Right ventricle myocardium superior (tissue), 1 donor: ENCODE measurements around the gene BRSK2. TPM values are rescaled to one million over a fixed set of nuclear protein-coding genes. Genes with fewer than 3 reads are reported as not detected.
A peak's percentile ranks its signal among the peaks of the same experiment; 100 is the strongest.
"Not testable (repeated sequence)": the region's sequence is repeated elsewhere in the genome, so short reads cannot be mapped to it uniquely, and the experiment has no call there.

ENCODE experiments used
- ATAC-seq: fragments of 200-7000 bp; cut with Tn5 transposase; one replicate; pipeline ENCODE4 v1.9.1; 2020; ENCODE audit warnings: mild to moderate bottlenecking; ENCODE audit not compliant: poor library complexity
- DNase-seq: peaks from one replicate; pipeline ENCODE4 v3.0.0-alpha.2; 2020
- intact Hi-C: fragments of 100-400 bp; cut with DNase I; formaldehyde crosslinking; loops from one replicate; pipeline ENCODE4 v1.11.2; 2022
- total RNA-seq: library from RNA; stranded (reverse); fragmentation: NEBNext Ultra II Directional; extraction: Animal tissue kit (Norgen Biotek cat#: 25700); gene quantifications from one replicate; pipeline ENCODE4 v1.2.1, GENCODE V29; 2021
- donor health status: DM: no; HTN: yes; CAD: no; lungs with severe emphysema.

Gene BRSK2
- total RNA-seq, 1 donor from 2014 or later, result 0.67 TPM

GRCh38 chr11:1402355-1403077, 12.8 kb downstream of the BRSK2 start:
- no peak for ATAC-seq
- intact Hi-C loops, result no loop called here
- DNase-seq, result peak; percentile 33

DNA sequence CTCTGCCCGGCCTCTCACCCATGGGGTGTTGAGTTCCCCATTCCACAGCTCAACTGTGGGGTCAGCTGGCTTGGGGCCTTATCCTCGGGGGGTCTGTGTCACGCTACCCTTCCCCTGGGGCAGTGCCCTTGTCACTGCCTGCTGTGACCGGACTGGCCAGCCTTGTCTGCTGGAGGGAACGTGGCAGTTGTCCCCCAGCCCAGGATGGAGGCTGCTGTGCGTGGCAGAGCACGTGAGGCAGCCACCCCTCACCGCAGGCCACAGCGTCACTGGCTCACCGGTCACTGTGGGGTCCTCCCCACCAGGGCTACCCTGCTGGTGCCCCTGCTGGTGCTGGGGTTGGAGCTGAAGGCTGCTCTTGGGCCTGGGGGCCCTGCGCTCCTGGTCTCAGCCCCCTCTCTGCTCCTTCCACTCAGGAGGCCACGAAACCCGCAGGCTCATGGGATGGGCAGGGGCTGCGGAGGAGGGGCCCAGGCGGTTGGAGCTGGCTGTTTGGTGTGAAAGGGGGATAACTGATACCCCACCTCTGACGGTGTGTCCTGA, 13.4 kb downstream of the BRSK2 start:
- intact Hi-C loops, result no loop called here
- ATAC-seq (no peak), DNase-seq (no peak)

GRCh38 chr11:1403721-1404460, 14.2 kb downstream of the BRSK2 start:
- ATAC-seq, result no peak
- intact Hi-C loops, result no loop called here
- no peak for DNase-seq

DNA sequence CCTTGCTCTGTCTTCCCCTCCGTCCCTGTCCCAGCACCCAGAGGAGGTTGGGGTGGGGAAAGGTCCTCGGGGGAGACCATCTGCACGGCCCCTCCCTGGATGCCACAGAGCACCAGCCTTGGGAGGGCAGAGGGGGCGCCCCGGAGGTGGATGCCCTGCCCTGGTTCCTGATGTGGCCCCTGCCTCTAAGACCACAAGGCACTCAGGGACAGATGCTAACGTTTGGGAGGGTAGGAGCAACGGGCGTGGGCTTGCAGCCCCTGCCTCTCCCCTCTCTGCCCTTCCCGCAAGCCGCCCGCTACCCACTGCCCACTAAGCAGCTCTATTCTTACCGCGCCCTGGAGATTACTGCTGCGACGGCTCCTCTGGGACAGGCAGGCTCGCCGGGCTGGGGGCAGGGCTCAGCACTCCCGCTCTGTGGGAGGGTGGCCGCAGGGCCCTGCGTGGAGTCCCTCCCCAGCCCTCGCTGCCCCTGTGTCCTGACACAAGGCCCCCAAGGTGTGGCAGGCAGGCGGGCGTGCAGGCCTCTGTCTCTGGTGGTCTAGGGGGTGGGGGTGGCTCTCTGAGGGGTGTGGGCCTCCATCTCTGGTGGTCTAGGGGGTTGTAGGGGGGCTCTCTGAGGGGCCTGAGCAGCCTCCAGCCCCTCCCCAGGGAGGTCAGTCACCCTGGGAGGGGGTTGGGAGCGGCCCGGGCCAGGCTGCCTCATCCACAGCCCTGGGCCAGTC, 14.9 kb downstream of the BRSK2 start:
- no peak for DNase-seq
- intact Hi-C loops, result no loop called here
- no peak for ATAC-seq

GRCh38 chr11:1405186-1406020, 15.7 kb downstream of the BRSK2 start:
- intact Hi-C loops, result no loop called here
- DNase-seq, result no peak
- ATAC-seq, result no peak

DNA sequence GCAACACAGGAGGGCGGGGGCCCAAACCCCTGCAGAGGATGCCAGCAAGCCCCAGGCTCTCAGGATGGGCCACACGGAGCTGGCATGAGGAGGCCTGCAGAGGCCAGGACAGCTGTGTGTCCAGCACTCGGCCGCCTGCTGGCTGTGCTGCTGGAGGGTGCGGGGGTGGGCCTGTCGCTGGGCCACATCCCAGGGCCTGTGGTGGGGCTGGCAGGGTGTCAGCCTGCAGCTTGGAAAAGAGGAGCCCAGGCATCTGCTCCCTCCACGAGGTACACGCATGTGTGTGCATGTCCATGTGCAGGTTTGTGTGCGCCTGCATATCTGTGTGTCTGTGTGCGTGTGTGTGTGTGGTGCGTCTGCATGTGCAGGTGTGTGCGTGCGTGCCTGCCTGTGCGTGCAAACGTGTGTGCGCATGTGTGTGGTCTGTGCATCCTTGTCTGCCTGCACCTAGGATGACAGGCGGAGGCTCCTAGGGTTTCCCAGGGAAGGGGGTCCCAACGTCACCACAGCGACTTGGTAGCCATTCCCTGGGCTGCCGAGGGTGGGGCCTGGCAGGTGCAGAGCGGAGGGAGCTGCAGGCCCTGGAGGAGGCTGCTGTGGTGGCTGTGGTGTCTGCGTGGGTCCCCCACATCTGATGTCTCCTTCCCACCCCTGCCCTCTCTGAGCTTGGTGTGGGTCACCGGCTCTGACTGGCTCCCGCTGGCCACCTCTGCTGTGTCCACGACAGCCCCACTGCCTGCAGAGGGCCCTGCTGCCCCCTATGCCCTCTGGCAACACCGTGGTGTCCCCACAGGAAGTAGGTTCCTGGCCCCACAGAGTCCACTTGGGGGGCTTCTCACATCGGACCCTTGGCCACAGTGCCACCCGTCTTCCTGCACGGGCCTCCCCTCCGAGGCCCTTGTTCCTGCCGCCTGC, 17.1 kb downstream of the BRSK2 start:
- ATAC-seq, result no peak
- DNase-seq, result no peak
- intact Hi-C loops, result no loop called here

- intact Hi-C loops, result no loop called here
- DNase-seq (no peak), ATAC-seq (no peak)
Observed at GRCh38 chr11:1407668-1408067, 17.9 kb downstream of the BRSK2 start.

DNA sequence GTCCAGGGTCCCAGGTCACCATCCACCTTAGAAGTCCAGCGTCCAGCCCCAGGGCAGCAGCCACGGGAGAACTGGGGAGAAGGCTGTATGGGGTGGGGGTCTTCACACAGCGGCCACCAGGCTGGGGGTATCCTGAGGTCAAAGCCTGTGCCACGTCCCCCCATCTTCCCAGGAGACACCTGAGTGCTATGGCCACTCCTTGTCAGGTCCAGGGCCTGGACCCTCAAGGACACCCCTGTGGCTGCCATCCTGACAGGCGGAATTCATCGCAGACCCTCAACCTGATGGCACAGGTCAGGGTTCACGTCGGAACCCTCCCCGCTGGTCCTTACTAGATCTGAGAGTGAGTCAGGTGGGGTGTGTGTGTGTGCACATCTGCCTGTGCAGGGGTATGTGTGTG, 18.6 kb downstream of the BRSK2 start:
- ATAC-seq (no peak), DNase-seq (no peak)
- intact Hi-C loops, result no loop called here

GRCh38 chr11:1409108-1409851, 19.5 kb downstream of the BRSK2 start:
- DNase-seq (no peak), ATAC-seq (no peak)
- intact Hi-C loops, result no loop called here

- intact Hi-C loops, DNase-seq, ATAC-seq: not testable (repeated sequence)
Observed at GRCh38 chr11:1409852-1410125, 20.1 kb downstream of the BRSK2 start.

GRCh38 chr11:1410366-1411291, 20.9 kb downstream of the BRSK2 start:
- ATAC-seq (no peak), DNase-seq (no peak)
- intact Hi-C loops, result no loop called here

DNA sequence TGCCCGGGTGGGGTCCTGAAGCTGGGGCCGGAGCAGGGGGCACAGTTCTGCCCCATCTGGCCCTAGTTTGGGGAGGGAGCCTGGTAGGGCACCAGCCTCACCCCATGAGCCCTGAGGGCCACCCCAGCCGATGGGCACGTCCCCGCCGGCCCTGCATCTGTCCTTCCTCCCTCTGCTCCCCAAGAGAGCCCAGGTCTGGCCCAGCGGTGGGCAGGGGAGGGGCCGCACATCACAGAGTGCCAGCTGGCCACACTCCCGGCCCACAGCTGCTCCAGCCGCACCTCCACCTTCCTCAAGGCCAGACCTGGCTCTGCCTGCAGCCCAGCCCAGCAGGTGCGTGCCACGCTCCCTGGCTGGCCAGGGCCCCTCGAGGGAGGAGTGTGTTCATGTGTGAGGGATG, 21.6 kb downstream of the BRSK2 start:
- intact Hi-C loops, result no loop called here
- no peak for DNase-seq
- ATAC-seq, result no peak

GRCh38 chr11:1411739-1412138, 22.0 kb downstream of the BRSK2 start:
- DNase-seq, ATAC-seq, intact Hi-C loops: not testable (repeated sequence)

DNA sequence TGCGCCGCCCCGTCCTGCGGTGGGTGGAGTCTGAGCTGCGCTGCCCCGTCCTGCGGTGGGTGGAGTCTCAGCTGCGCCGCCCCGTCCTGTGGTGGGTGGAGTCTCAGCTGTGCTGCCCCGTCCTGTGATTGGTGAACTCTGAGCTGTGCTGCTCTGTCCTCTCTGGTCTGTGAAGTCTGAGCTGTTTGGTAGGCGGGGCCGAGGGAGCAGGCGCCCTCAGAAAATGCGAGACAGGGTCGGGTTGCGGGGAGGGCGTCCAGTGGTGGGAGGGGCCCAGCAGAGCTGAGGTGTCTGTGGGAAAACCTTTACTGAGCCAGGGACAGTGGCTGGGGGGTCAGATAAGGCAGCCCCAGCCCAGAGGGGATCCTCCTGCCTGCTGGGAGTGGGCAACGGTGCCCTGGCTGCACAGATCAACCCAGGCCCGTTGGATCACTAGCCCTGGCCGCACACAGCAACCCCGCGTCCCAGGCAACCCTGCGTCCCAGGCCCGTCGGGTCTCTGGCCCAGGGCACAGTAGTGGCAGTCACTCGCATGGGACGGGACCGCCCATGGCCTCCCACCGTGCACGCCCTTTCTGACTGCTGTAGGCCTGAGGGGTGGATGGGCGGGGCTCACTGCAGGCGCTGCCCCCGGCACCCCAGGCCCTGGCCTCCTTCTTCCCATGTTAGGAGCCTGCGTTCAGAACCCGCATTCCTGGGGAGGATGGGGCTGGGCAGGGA, 22.8 kb downstream of the BRSK2 start:
- intact Hi-C loops, result no loop called here
- ATAC-seq, result no peak

GRCh38 chr11:1414650-1415049, 24.9 kb downstream of the BRSK2 start:
- DNase-seq (no peak), ATAC-seq (no peak)
- intact Hi-C loops, result no loop called here

More for the DNA sequence above, 22.8 kb downstream of the BRSK2 start:
- DNase-seq, result no peak

DNA sequence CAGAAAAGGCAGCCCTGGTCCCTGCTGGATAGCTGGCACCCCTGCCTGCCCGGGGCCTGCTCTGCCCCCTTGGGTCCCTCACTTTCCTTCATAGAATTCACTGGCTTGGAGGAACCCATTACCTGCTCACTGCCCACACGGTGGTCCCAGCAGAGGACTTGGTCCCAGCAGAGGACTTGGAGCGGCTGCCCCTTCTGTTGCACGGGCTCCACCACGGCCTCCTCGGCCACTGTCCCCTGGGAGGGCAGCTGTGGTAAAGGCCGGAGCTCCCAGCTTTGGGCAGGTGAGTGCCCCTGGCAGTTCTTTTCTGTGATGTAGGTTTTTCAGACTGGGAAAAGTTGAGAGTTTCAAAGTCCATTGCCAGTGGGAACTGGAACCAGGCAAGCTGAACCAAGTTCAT, 25.9 kb downstream of the BRSK2 start:
- intact Hi-C loops, result no loop called here

More for the DNA sequence above, 25.9 kb downstream of the BRSK2 start:
- DNase-seq (no peak), ATAC-seq (no peak)
